ENCODE data around the gene C1orf50. TPM values are rescaled to one million over a fixed set of nuclear protein-coding genes. Genes with fewer than 3 reads are reported as not detected.

C1orf50 gene
- total RNA-seq, 2 donors from 2014 or later, result 2.0 to 2.1 TPM

DNA sequence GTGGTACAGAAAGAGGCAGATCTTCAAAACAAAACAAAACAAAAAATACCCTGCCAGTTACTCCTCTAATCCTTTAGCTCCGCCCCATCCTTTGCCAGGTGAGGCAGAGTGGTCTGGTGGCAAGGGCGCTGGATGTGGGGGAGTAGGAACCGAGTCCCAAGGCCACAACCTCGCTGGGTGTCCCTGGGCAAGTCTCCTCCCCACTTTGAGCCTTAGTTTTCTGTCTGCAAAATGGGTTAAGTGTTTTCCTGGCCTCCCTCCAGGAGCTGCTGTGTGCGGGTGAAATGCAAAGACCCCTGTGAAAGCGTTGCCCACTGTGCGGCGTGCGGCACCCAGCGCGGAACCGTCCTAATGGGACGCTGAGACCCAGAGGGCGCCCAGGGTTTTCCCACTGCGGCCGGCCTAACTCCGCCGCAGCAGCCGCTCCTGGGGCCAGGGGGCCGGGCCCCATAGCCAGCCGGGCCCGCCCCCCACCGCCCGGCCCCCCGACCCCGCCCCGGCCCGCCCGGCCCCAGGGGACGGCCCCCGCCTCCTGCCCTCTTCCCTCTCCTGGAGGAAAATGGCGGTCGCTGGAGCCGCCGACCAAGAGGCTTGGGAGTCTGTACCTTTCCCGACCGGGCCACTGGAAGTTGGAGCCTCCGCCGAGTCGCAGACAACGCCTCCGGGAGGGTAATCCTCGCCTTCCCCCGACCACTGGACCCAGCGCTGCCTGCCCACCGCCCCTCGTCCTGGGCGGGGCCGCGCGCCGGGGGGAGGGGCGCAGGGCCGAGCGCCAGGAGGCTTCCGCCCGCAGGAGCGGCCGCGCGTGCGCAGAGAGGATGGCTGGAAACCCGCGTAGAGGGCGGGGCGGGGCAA, 49.8 kb downstream of the C1orf50 start, which contains the start of the genes ERMAP and SVBP:
Gene ERMAP (plus strand): TSS at position 538 of the 855 bp plus-strand sequence. CDS start 13,327 bp downstream, outside the sequence.
Gene SVBP (minus strand): TSS at position 813 of the 855 bp plus-strand sequence. CDS start 853 bp downstream, outside the sequence.
- ATAC-seq (peak; percentile 97), DNase-seq (peak; percentile 93 to 95 (median 95))
- Histone ChIP-seq H3K27me3 (no peaks in the 10 kb centered on the region), H3K9me3 (no peaks in the 10 kb centered on the region), H3K36me3 (replicated peaks in 1 of 2; ENCODE audit: insufficient read depth in 1 of 2, low read depth in 2 of 2) (no peaks in the 10 kb centered on the region), H3K27ac (peak within 1 kb of the TSS; percentile 88 to 100 (median 98)), H3K4me1 (peaks cover 19% of the 10 kb centered on the region), H3K4me3 (peak within 1 kb of the TSS in 1 of 2 donors; percentile 62)
- intact Hi-C loops (cut with DNase I), result no loop called here
- TF ChIP-seq POLR2A (IDR thresholded peaks at IDR 0.05), result peak; percentile 31 to 67 (median 62)
- TF ChIP-seq, protein P1, sequence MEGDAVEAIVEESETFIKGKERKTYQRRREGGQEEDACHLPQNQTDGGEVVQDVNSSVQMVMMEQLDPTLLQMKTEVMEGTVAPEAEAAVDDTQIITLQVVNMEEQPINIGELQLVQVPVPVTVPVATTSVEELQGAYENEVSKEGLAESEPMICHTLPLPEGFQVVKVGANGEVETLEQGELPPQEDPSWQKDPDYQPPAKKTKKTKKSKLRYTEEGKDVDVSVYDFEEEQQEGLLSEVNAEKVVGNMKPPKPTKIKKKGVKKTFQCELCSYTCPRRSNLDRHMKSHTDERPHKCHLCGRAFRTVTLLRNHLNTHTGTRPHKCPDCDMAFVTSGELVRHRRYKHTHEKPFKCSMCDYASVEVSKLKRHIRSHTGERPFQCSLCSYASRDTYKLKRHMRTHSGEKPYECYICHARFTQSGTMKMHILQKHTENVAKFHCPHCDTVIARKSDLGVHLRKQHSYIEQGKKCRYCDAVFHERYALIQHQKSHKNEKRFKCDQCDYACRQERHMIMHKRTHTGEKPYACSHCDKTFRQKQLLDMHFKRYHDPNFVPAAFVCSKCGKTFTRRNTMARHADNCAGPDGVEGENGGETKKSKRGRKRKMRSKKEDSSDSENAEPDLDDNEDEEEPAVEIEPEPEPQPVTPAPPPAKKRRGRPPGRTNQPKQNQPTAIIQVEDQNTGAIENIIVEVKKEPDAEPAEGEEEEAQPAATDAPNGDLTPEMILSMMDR (IDR thresholded peaks at IDR 0.05), result peak in 1 of 7 experiments; percentile 2
- 1 to 7% methylated on average over 5 to 38 of the region's 66 CpGs for WGBS, 2 donors

GRCh38 chr1:42817440-42817767, 50.4 kb downstream of the C1orf50 start:
- no peak for DNase-seq
- WGBS, 2 donors, result 0 to 1% methylated on average over 6 to 13 of the region's 13 CpGs
- intact Hi-C loops (cut with DNase I), result no loop called here

GRCh38 chr1:42817976-42818375, 50.9 kb downstream of the C1orf50 start:
- ATAC-seq (no peak), DNase-seq (no peak)
- Histone ChIP-seq H3K4me3 (no peak overlapping the region), H3K27ac (no peak overlapping the region), H3K9me3 (no peaks in the 10 kb centered on the region), H3K27me3 (no peaks in the 10 kb centered on the region), H3K4me1 (peaks cover 19% of the 10 kb centered on the region), H3K36me3 (replicated peaks in 1 of 2; ENCODE audit: insufficient read depth in 1 of 2, low read depth in 2 of 2) (no peaks in the 10 kb centered on the region)
- 36 to 45% methylated on average over 3 of the region's 3 CpGs for WGBS, 2 donors
- intact Hi-C loops (cut with DNase I), result no loop called here
- TF ChIP-seq POLR2A (IDR thresholded peaks at IDR 0.05), result no peak
- TF ChIP-seq, protein P1 (IDR thresholded peaks at IDR 0.05), result no peak

More at GRCh38 chr1:42817440-42817767, 50.4 kb downstream of the C1orf50 start:
- ATAC-seq, result no peak
- Histone ChIP-seq H3K27ac (peak overlapping the region; percentile 88 to 100 (median 98)), H3K4me3 (peak overlapping the region in 1 of 2 donors; percentile 62), H3K9me3 (no peaks in the 10 kb centered on the region), H3K36me3 (replicated peaks in 1 of 2; ENCODE audit: insufficient read depth in 1 of 2, low read depth in 2 of 2) (no peaks in the 10 kb centered on the region), H3K27me3 (no peaks in the 10 kb centered on the region), H3K4me1 (peaks cover 19% of the 10 kb centered on the region)
- TF ChIP-seq, protein P1 (IDR thresholded peaks at IDR 0.05), result no peak
- no peak for TF ChIP-seq POLR2A (IDR thresholded peaks at IDR 0.05)

DNA sequence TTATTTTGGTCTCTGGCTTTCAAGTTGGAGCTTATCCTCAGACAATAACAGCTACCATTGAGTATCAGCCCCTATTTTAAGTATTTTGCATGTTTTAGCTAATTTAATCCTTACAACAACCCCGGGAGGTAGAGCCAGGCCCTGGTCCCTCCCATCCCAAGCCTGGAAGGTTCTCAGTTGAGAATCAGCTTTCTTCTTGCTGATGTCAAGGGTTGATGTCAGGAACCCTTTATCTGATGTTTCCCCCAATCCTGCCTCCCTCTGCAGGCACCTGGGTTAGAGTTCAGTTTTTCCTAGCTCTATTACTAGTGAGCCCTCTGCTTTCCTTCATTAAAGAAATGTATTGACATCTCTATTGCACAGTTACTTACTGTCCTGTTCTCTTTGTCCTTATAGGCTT, 53.8 kb downstream of the C1orf50 start:
- no peak overlapping the region for H3K4me3 ChIP-seq
- no peaks in the 10 kb centered on the region for H3K27me3 ChIP-seq
- intact Hi-C loops (cut with DNase I), result no loop called here
- ATAC-seq (no peak), DNase-seq (no peak)
- 69 to 74% methylated on average over 1 of the region's 1 CpG for WGBS, 2 donors
- H3K36me3 ChIP-seq (replicated peaks in 1 of 2; ENCODE audit: insufficient read depth in 1 of 2, low read depth in 2 of 2), result no peaks in the 10 kb centered on the region
- TF ChIP-seq POLR2A (IDR thresholded peaks at IDR 0.05), result no peak
- TF ChIP-seq, protein P1 (IDR thresholded peaks at IDR 0.05), result no peak
- no peak overlapping the region for H3K27ac ChIP-seq
- H3K9me3 ChIP-seq, result no peaks in the 10 kb centered on the region
- H3K4me1 ChIP-seq, result peaks cover 17% of the 10 kb centered on the region

Data from body of pancreas (tissue), 4 donors.